GM23248 (cell line): ENCODE data around the gene ZBTB32. TPM values are rescaled to one million over a fixed set of nuclear protein-coding genes. Genes with fewer than 3 reads are reported as not detected.
"Not testable (repeated sequence)": the region's sequence is repeated elsewhere in the genome, so short reads cannot be mapped to it uniquely, and the experiment has no call there.

Experiments used
- DNase-seq: peaks from one replicate; pipeline ENCODE4 v3.0.0-alpha.2; 2015
- H2AFZ ChIP-seq: fragments of 200-600 bp; sonication (generic); 2 replicates; pipeline ENCODE4 v1.6.1; 2016; ENCODE audit warnings: antibody characterized with exemption
- H3F3A ChIP-seq: fragments of 200-600 bp; sonication (generic); 2 replicates; pipeline ENCODE4 v1.6.1; 2016; ENCODE audit warnings: mild to moderate bottlenecking, antibody characterized with exemption, mixed run types; ENCODE audit not compliant: insufficient read depth
- H3K27ac ChIP-seq: fragments of 200-600 bp; sonication (generic); 2 replicates; pipeline ENCODE4 v1.5.1; 2016; ENCODE audit warnings: mild to moderate bottlenecking
- H3K27me3 ChIP-seq: fragments of 200-600 bp; sonication (generic); replicated peaks from 2 replicates; pipeline ENCODE4 v1.6.1; 2016; ENCODE audit warnings: mild to moderate bottlenecking; ENCODE audit not compliant: insufficient read depth
- H3K36me3 ChIP-seq: fragments of 200-600 bp; sonication (generic); 2 replicates; pipeline ENCODE4 v1.6.1; 2016; ENCODE audit warnings: low read depth, mild to moderate bottlenecking
- H3K4me1 ChIP-seq: fragments of 200-600 bp; sonication (generic); 2 replicates; pipeline ENCODE4 v1.6.1; 2016; ENCODE audit warnings: mild to moderate bottlenecking; ENCODE audit not compliant: insufficient read depth
- H3K4me2 ChIP-seq: fragments of 200-600 bp; sonication (generic); one replicate; pipeline ENCODE4 v1.6.1; 2016; ENCODE audit warnings: mild to moderate bottlenecking; ENCODE audit not compliant: unreplicated experiment
- H3K4me3 ChIP-seq: fragments of 200-600 bp; sonication (generic); 2 replicates; pipeline ENCODE4 v1.5.1; 2016; ENCODE audit warnings: mild to moderate bottlenecking
- H3K79me2 ChIP-seq: fragments of 200-600 bp; sonication (generic); 2 replicates; pipeline ENCODE4 v1.6.1; 2016; ENCODE audit warnings: mild to moderate bottlenecking; ENCODE audit not compliant: insufficient read depth
- H3K9ac ChIP-seq: fragments of 200-600 bp; sonication (generic); 2 replicates; pipeline ENCODE4 v1.6.1; 2016; ENCODE audit warnings: mild to moderate bottlenecking
- H3K9me2 ChIP-seq: fragments of 200-600 bp; sonication (generic); 2 replicates; pipeline ENCODE4 v1.6.1; 2016; ENCODE audit warnings: mixed run types, mild to moderate bottlenecking, moderate library complexity; ENCODE audit not compliant: insufficient read depth
- H3K9me3 ChIP-seq: fragments of 200-600 bp; sonication (generic); one replicate; pipeline ENCODE4 v1.6.1; 2017; ENCODE audit warnings: low read depth
- H4K20me1 ChIP-seq: fragments of 200-600 bp; sonication (generic); 2 replicates; pipeline ENCODE4 v1.6.0; 2016; ENCODE audit not compliant: insufficient read depth
- EZH2 ChIP-seq: fragments of 200-600 bp; sonication (generic); IDR thresholded peaks from 2 replicates; pipeline ENCODE4 v1.6.1; 2018; ENCODE audit warnings: antibody characterized with exemption, mild to moderate bottlenecking; ENCODE audit not compliant: insufficient read depth, poor library complexity, severe bottlenecking
- EZH2phosphoT487 ChIP-seq: fragments of 200-600 bp; sonication (generic); IDR thresholded peaks from 2 replicates; pipeline ENCODE4 v1.6.1; 2018; ENCODE audit warnings: antibody characterized with exemption, moderate library complexity, mild to moderate bottlenecking, low read depth; ENCODE audit not compliant: insufficient read depth
- WGBS, 2 experiments: methylation state at CpG; one replicate each; pipeline ENCODE4 v1.1.6; 2015 to 2017; ENCODE audit warnings: low lambda C conversion rate in 2 of 2, low coverage in 1 of 2; ENCODE audit errors: missing lambda C conversion rate in 2 of 2; 5-methylcytosine and 5-hydroxymethylcytosine counted together
- in situ Hi-C: fragments of 300-500 bp; cut with MboI; formaldehyde crosslinking; loops from 2 replicates; pipeline ENCODE4 v1.15.0; 2020
- polyA plus RNA-seq: library from polyadenylated mRNA; unstranded; fragments of >200 nt; fragmentation: Nextera tagmentation; extraction: Ambion mirVana; gene quantifications from 2 replicates; pipeline ENCODE4 v1.2.1, GENCODE V29; 2016
- total RNA-seq: library from RNA; depleted of rRNA; stranded (reverse); fragments of >200 nt; shearing (Covaris generic); gene quantifications from 2 replicates; pipeline ENCODE4 v1.2.3, GENCODE V29; 2014

Gene ZBTB32
- total and polyA plus RNA-seq, 2 experiments from 2014 or later = not detected

DNA sequence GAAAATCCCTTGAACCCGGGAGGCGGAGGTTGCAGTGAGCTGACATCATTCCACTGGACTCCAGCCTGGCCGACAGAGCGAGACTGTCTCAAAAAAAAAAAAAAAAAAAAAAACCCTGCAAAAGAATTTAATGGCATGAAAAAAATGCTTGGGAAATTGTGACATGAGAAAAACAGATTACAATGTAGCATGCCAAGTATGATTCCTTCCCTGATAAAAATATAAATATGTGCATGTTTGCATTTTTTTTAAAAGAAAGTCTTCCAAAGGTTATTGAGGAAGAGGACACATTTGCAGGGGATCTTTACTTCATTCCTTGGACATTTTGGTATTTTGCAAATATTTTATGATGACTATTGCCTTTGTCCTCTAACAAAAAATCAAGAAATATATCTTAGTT is 14.5 kb upstream of the ZBTB32 start:
- Histone ChIP-seq H3K4me2 (no peak overlapping the region), H3K36me3 (no peaks in the 10 kb centered on the region), H3K79me2 (no peaks in the 10 kb centered on the region), H3K27ac (no peak overlapping the region), H3K4me3 (no peak overlapping the region), H3K9me3 (no peaks in the 10 kb centered on the region), H3K27me3 (no peaks in the 10 kb centered on the region), H3K9ac (no peak overlapping the region), H3K4me1 (no peaks in the 10 kb centered on the region), H3K9me2 (no peaks in the 10 kb centered on the region), H4K20me1 (no peaks in the 10 kb centered on the region), H3F3A (no peaks in the 10 kb centered on the region), H2AFZ (no peak overlapping the region)
- DNase-seq = peak; percentile 4
- TF ChIP-seq EZH2 (no peak), EZH2phosphoT487 (no peak)
- in situ Hi-C loops = no loop called here
- WGBS, 2 experiments = 25 to 40% methylated on average over 4 of the region's 4 CpGs

- H3K27me3 ChIP-seq, H4K20me1 ChIP-seq, H3K27ac ChIP-seq, H3K4me2 ChIP-seq, H3K9ac ChIP-seq, H2AFZ ChIP-seq, in situ Hi-C loops, H3K4me3 ChIP-seq, H3F3A ChIP-seq, H3K79me2 ChIP-seq, H3K4me1 ChIP-seq, H3K9me3 ChIP-seq, DNase-seq, H3K36me3 ChIP-seq, H3K9me2 ChIP-seq: not testable (repeated sequence)
- WGBS, 2 experiments = 71 to 78% methylated on average over 27 to 37 of the region's 37 CpGs
These were observed 13.3 kb upstream of the ZBTB32 start for GRCh38 chr19:35691106-35691505.

- Histone ChIP-seq H3K9me3 (no peaks in the 10 kb centered on the region), H3K4me3 (no peak overlapping the region), H3K4me2 (no peak overlapping the region), H3K27ac (no peak overlapping the region), H3K36me3 (no peaks in the 10 kb centered on the region), H3K79me2 (no peaks in the 10 kb centered on the region), H4K20me1 (no peaks in the 10 kb centered on the region), H3K9me2 (no peaks in the 10 kb centered on the region), H3K4me1 (no peaks in the 10 kb centered on the region), H3K27me3 (no peaks in the 10 kb centered on the region), H2AFZ (no peak overlapping the region), H3K9ac (no peak overlapping the region), H3F3A (no peaks in the 10 kb centered on the region)
- TF ChIP-seq EZH2phosphoT487 (no peak), EZH2 (no peak)
- no peak for DNase-seq
- WGBS, 2 experiments = 46 to 48% methylated on average over 10 of the region's 11 CpGs
- in situ Hi-C loops = no loop called here
These were observed 12.3 kb upstream of the ZBTB32 start for GRCh38 chr19:35692010-35692409.

DNA sequence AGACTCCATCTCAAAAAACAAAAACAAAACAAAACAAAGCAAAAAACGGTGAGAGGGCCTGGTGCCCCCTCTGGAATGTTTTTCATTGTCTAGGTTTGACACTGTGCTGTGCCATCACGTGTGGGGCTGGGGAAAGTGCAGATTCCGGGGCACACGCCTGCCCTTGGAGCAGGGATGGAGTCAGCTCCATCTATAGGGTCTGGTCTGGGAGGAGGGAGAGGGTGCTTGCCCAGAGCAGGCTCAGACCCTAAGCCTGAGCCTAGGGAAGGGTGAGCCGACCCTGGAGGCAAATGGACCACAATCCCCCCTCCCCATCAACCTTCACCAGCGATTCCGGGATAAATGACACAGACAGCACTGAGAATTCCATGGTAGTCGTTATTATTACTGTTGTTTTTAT is 10.9 kb upstream of the ZBTB32 start:
- Histone ChIP-seq H3K9me3 (no peaks in the 10 kb centered on the region), H3K4me2 (no peak overlapping the region), H3K4me3 (no peak overlapping the region), H2AFZ (no peak overlapping the region), H3K9me2 (no peaks in the 10 kb centered on the region), H3K27me3 (no peaks in the 10 kb centered on the region), H4K20me1 (no peaks in the 10 kb centered on the region), H3K36me3 (no peaks in the 10 kb centered on the region), H3F3A (no peaks in the 10 kb centered on the region), H3K27ac (no peak overlapping the region), H3K4me1 (no peaks in the 10 kb centered on the region), H3K79me2 (no peaks in the 10 kb centered on the region), H3K9ac (no peak overlapping the region)
- no peak for DNase-seq
- no peak for TF ChIP-seq EZH2
- no peak for TF ChIP-seq EZH2phosphoT487
- in situ Hi-C loops = no loop called here
- 13 to 14% methylated on average over 8 of the region's 8 CpGs for WGBS, 2 experiments

DNA sequence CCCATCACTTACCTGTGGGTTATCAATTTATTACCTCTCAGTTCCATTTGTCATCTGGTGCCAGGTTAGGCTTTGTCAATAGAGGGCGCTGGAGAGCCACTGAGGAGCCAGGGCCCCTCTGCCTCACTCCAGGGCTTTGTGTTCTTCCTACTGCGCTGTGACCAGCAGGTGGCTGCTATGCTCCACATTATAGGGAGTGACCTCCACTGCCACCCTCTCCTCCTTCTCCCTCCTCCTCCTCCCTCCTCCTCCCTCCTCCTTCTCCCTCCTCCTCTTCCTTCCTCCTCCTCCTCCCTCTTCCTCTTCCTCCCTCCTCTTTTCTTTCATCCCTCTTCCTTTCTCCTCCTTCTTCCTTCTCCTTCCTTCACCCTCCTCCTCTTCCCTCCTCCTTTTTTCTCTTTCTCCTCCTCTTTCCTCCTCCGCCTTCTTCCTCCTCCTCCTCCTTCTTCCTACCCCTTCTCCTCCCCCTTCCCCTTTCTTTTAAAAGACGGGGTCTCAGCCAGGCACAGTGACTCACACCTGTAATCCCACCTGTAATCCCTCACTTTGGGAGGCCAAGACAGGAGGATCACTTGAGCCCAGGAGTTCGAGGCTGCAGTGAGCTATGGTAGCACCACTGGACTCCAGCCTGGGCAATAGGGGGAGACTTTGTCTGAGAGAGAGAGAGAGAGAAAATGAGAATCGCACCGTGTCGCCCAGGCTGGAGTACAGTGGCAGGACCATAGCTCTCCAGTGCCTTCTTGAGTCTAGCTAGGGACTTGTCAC is 10.3 kb upstream of the ZBTB32 start:
- H3F3A ChIP-seq = no peaks in the 10 kb centered on the region
- H3K9ac ChIP-seq = no peak overlapping the region
- DNase-seq = peak; percentile 90
- H3K4me1 ChIP-seq = no peaks in the 10 kb centered on the region
- TF ChIP-seq EZH2 (no peak), EZH2phosphoT487 (no peak)
- H3K9me3 ChIP-seq = no peaks in the 10 kb centered on the region
- no peaks in the 10 kb centered on the region for H4K20me1 ChIP-seq
- H2AFZ ChIP-seq = no peak overlapping the region
- H3K79me2 ChIP-seq = no peaks in the 10 kb centered on the region
- 24% methylated on average over 7 to 8 of the region's 8 CpGs for WGBS, 2 experiments
- H3K4me3 ChIP-seq = no peak overlapping the region
- in situ Hi-C loops = no loop called here
- no peaks in the 10 kb centered on the region for H3K9me2 ChIP-seq
- no peak overlapping the region for H3K4me2 ChIP-seq
- no peaks in the 10 kb centered on the region for H3K36me3 ChIP-seq
- no peak overlapping the region for H3K27ac ChIP-seq
- no peaks in the 10 kb centered on the region for H3K27me3 ChIP-seq
